GM23338 (cell line): Measurements from ENCODE around the gene UBAC2.

Source experiments
- CREB1 ChIP-seq: fragments of 250-450 bp; sonication (Bioruptor Pico); IDR thresholded peaks from 2 replicates; pipeline ENCODE4 v1.5.0; 2020; ENCODE audit warnings: low read depth, mild to moderate bottlenecking, moderate library complexity
- EZH2 ChIP-seq: fragments of 200-600 bp; sonication (generic); IDR thresholded peaks from one replicate; pipeline ENCODE4 v1.8.0; 2017; ENCODE audit warnings: antibody characterized with exemption, mild to moderate bottlenecking, low read depth; ENCODE audit not compliant: unreplicated experiment
- EZH2phosphoT487 ChIP-seq: fragments of 200-600 bp; sonication (generic); IDR thresholded peaks from one replicate; pipeline ENCODE4 v1.8.1; 2018; ENCODE audit warnings: antibody characterized with exemption; ENCODE audit not compliant: unreplicated experiment
- JUNB ChIP-seq: IDR thresholded peaks from one replicate; pipeline ENCODE4 v1.6.1; 2016; ENCODE audit warnings: antibody characterized with exemption; ENCODE audit not compliant: unreplicated experiment
- NANOG ChIP-seq: IDR thresholded peaks from 2 replicates; pipeline ENCODE4 v1.6.1; 2016; ENCODE audit warnings: antibody characterized with exemption, borderline replicate concordance
- POLR2AphosphoS5 ChIP-seq: IDR thresholded peaks from 2 replicates; pipeline ENCODE4 v1.6.1; 2016; ENCODE audit warnings: antibody characterized with exemption, low read depth
- STAT1 ChIP-seq: IDR thresholded peaks from one replicate; pipeline ENCODE4 v1.6.1; 2016; ENCODE audit warnings: antibody characterized with exemption; ENCODE audit not compliant: unreplicated experiment
- ZNF114 ChIP-seq: fragments of 250-450 bp; sonication (Bioruptor Pico); IDR thresholded peaks from 2 replicates; pipeline ENCODE4 v1.5.0; 2020; ENCODE audit warnings: mild to moderate bottlenecking, moderate library complexity
- ZNF331 ChIP-seq: fragments of 250-450 bp; sonication (Bioruptor Pico); IDR thresholded peaks from 2 replicates; pipeline ENCODE4 v1.5.0; 2020; ENCODE audit warnings: low read depth, mild to moderate bottlenecking, moderate library complexity
- TF ChIP-seq, protein P1 (sequence below), 2 experiments: fragments of 200-600 bp in 1 of 2; sonication (generic) in 1 of 2; conservative IDR thresholded peaks; 2 replicates each; pipeline versions ENCODE4 v1.5.1 to v1.6.1; 2016 to 2017; ENCODE audit warnings: antibody characterized with exemption in 2 of 2, low read depth in 2 of 2, mild to moderate bottlenecking in 2 of 2, moderate library complexity in 1 of 2
- TF ChIP-seq, protein P2 (sequence below): IDR thresholded peaks from one replicate; pipeline ENCODE4 v1.6.1; 2018; ENCODE audit warnings: antibody characterized with exemption; ENCODE audit not compliant: unreplicated experiment
- TF ChIP-seq, protein P3 (sequence below): IDR thresholded peaks from 2 replicates; pipeline ENCODE4 v1.6.1; 2016; ENCODE audit warnings: antibody characterized with exemption

DNA sequence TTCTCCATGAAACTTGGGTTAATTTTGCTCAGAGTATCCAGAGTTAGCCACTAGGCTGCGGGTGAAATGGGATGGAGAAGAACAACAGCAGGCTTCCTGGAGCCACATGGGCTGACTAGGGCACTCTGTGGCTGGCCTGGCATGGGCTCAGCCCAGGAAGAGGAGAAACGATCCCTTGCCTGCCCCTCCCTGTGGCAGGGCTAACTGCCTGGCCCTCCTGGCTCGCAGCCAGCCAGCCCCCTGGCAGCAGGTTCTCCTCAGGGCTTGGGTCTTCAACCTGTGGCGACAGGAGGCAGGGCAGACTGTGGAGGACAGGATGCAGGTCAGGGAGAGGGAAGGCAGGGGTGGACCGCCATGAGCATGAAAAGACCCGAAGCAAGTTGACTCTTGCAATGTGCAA, 185.3 kb downstream of the UBAC2 start:
- TF ChIP-seq, protein P1, sequence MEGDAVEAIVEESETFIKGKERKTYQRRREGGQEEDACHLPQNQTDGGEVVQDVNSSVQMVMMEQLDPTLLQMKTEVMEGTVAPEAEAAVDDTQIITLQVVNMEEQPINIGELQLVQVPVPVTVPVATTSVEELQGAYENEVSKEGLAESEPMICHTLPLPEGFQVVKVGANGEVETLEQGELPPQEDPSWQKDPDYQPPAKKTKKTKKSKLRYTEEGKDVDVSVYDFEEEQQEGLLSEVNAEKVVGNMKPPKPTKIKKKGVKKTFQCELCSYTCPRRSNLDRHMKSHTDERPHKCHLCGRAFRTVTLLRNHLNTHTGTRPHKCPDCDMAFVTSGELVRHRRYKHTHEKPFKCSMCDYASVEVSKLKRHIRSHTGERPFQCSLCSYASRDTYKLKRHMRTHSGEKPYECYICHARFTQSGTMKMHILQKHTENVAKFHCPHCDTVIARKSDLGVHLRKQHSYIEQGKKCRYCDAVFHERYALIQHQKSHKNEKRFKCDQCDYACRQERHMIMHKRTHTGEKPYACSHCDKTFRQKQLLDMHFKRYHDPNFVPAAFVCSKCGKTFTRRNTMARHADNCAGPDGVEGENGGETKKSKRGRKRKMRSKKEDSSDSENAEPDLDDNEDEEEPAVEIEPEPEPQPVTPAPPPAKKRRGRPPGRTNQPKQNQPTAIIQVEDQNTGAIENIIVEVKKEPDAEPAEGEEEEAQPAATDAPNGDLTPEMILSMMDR (conservative IDR thresholded peaks at IDR 0.05; ENCODE audit: low read depth in 2 of 2), result no peak
- no peak for TF ChIP-seq EZH2
- TF ChIP-seq POLR2AphosphoS5, result no peak
- TF ChIP-seq NANOG, result no peak
- TF ChIP-seq JUNB, result no peak
- no peak for TF ChIP-seq CREB1 (CRISPR knock-in tag)
- TF ChIP-seq EZH2phosphoT487, result no peak
- TF ChIP-seq, protein P2, sequence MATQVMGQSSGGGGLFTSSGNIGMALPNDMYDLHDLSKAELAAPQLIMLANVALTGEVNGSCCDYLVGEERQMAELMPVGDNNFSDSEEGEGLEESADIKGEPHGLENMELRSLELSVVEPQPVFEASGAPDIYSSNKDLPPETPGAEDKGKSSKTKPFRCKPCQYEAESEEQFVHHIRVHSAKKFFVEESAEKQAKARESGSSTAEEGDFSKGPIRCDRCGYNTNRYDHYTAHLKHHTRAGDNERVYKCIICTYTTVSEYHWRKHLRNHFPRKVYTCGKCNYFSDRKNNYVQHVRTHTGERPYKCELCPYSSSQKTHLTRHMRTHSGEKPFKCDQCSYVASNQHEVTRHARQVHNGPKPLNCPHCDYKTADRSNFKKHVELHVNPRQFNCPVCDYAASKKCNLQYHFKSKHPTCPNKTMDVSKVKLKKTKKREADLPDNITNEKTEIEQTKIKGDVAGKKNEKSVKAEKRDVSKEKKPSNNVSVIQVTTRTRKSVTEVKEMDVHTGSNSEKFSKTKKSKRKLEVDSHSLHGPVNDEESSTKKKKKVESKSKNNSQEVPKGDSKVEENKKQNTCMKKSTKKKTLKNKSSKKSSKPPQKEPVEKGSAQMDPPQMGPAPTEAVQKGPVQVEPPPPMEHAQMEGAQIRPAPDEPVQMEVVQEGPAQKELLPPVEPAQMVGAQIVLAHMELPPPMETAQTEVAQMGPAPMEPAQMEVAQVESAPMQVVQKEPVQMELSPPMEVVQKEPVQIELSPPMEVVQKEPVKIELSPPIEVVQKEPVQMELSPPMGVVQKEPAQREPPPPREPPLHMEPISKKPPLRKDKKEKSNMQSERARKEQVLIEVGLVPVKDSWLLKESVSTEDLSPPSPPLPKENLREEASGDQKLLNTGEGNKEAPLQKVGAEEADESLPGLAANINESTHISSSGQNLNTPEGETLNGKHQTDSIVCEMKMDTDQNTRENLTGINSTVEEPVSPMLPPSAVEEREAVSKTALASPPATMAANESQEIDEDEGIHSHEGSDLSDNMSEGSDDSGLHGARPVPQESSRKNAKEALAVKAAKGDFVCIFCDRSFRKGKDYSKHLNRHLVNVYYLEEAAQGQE, result no peak
- TF ChIP-seq ZNF114 (CRISPR knock-in tag), result no peak
- no peak for TF ChIP-seq STAT1
- TF ChIP-seq, protein P3, sequence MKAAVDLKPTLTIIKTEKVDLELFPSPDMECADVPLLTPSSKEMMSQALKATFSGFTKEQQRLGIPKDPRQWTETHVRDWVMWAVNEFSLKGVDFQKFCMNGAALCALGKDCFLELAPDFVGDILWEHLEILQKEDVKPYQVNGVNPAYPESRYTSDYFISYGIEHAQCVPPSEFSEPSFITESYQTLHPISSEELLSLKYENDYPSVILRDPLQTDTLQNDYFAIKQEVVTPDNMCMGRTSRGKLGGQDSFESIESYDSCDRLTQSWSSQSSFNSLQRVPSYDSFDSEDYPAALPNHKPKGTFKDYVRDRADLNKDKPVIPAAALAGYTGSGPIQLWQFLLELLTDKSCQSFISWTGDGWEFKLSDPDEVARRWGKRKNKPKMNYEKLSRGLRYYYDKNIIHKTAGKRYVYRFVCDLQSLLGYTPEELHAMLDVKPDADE, result no peak
- TF ChIP-seq ZNF331, result no peak
